NCI-H146 (cell line): ENCODE results near the gene TENT5C.

Source experiments
- DNase-seq: peaks from one replicate; lab custom pipeline; 2025; lab: John Stamatoyannopoulos, UW

The TENT5C gene

GRCh38 chr1:117634631-117635030, 28.8 kb downstream of the TENT5C start:
- DNase-seq: no peak

GRCh38 chr1:117635805-117636204, 30.0 kb downstream of the TENT5C start:
- DNase-seq: no peak

GRCh38 chr1:117636637-117637425, 31.0 kb downstream of the TENT5C start:
- DNase-seq: no peak

- DNase-seq: no peak
Observed at GRCh38 chr1:117638141-117638540, 32.3 kb downstream of the TENT5C start.

- DNase-seq: peak; percentile 70
Observed at GRCh38 chr1:117638759-117639158, 32.9 kb downstream of the TENT5C start.

GRCh38 chr1:117639741-117640140, 33.9 kb downstream of the TENT5C start:
- no peak for DNase-seq

GRCh38 chr1:117641536-117641935, 35.7 kb downstream of the TENT5C start:
- no peak for DNase-seq

GRCh38 chr1:117642963-117643362, 37.1 kb downstream of the TENT5C start:
- DNase-seq: no peak

GRCh38 chr1:117643601-117644000, 37.8 kb downstream of the TENT5C start:
- DNase-seq: no peak

- DNase-seq: no peak
Observed at GRCh38 chr1:117644696-117645311, 39.0 kb downstream of the TENT5C start.

GRCh38 chr1:117645343-117645742, 39.5 kb downstream of the TENT5C start:
- DNase-seq: no peak

- no peak for DNase-seq
Observed at GRCh38 chr1:117646007-117646811, 40.4 kb downstream of the TENT5C start.

GRCh38 chr1:117646956-117647355, 41.1 kb downstream of the TENT5C start:
- no peak for DNase-seq

GRCh38 chr1:117648015-117648414, 42.2 kb downstream of the TENT5C start:
- no peak for DNase-seq

- no peak for DNase-seq
Observed at GRCh38 chr1:117650840-117651568, 45.2 kb downstream of the TENT5C start.

GRCh38 chr1:117651616-117652015, 45.8 kb downstream of the TENT5C start:
- no peak for DNase-seq

GRCh38 chr1:117652421-117652820, 46.6 kb downstream of the TENT5C start:
- DNase-seq: no peak

- DNase-seq: no peak
Observed at GRCh38 chr1:117653195-117653594, 47.3 kb downstream of the TENT5C start.

GRCh38 chr1:117653732-117654492, 48.1 kb downstream of the TENT5C start:
- DNase-seq: peak; percentile 29

- DNase-seq: peak; percentile 16
Observed at GRCh38 chr1:117654493-117655219, 48.8 kb downstream of the TENT5C start.

GRCh38 chr1:117655220-117655577, 49.4 kb downstream of the TENT5C start:
- DNase-seq: no peak
